Parathyroid adenoma (tissue), 2 donors: Measurements from ENCODE around the gene HLCS.

Experiments used
- H2AFZ ChIP-seq: fragments of 300-600 bp; sonication (generic); one replicate; pipeline ENCODE4 v1.7.0; 2017; ENCODE audit warnings: antibody characterized with exemption, mild to moderate bottlenecking
- H3K27ac ChIP-seq: fragments of 300-600 bp; sonication (generic); one replicate; pipeline ENCODE4 v1.7.0; 2017
- H3K27me3 ChIP-seq: fragments of 300-600 bp; sonication (generic); one replicate; pipeline ENCODE4 v1.7.0; 2017; ENCODE audit warnings: low read length; ENCODE audit not compliant: control insufficient read depth, insufficient read depth
- H3K36me3 ChIP-seq: fragments of 300-600 bp; sonication (generic); one replicate; pipeline ENCODE4 v1.7.0; 2017; ENCODE audit warnings: low read length; ENCODE audit not compliant: control insufficient read depth, insufficient read depth
- H3K4me1 ChIP-seq: fragments of 300-600 bp; sonication (generic); one replicate; pipeline ENCODE4 v1.7.0; 2017; ENCODE audit warnings: control low read depth
- H3K4me2 ChIP-seq: fragments of 300-600 bp; sonication (generic); one replicate; pipeline ENCODE4 v1.7.0; 2017; ENCODE audit warnings: low read length
- H3K4me3 ChIP-seq: fragments of 300-600 bp; sonication (generic); one replicate; pipeline ENCODE4 v1.7.0; 2017; ENCODE audit warnings: low read depth, low read length
- H3K79me2 ChIP-seq: fragments of 300-600 bp; sonication (generic); one replicate; pipeline ENCODE4 v1.7.0; 2017; ENCODE audit warnings: control low read depth
- H3K9ac ChIP-seq: fragments of 300-600 bp; sonication (generic); one replicate; pipeline ENCODE4 v1.7.0; 2017; ENCODE audit warnings: mild to moderate bottlenecking
- H3K9me3 ChIP-seq: fragments of 300-600 bp; sonication (generic); one replicate; pipeline ENCODE4 v1.7.0; 2017; ENCODE audit warnings: low read length; ENCODE audit not compliant: control insufficient read depth
- CTCF ChIP-seq: fragments of 300-600 bp; sonication (generic); IDR thresholded peaks from one replicate; pipeline ENCODE4 v1.7.0; 2017; ENCODE audit warnings: antibody characterized with exemption, mild to moderate bottlenecking
- donor health status: primary hyperparathyroidism.

The HLCS gene

DNA sequence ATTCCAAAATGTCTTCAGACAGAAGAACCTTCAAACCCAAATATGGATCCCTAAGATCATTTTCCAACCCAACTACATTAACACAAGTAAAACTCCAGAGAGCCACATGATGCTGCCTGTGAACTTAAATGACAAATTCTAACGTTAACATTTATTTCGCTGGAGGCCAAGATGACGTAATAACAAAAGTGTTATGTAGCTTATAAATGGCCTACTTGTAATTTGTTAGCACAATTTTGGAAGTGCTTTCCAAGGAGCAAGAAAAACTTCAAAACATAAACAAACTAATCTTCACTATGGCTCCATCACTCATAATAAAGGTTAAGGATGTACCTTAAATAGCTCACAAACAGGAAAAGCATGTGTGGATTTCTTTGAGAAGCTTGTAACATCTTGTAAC lies 126.7 kb downstream of the HLCS start:
- Histone ChIP-seq H2AFZ (no peak overlapping the region), H3K27me3 (no peaks in the 10 kb centered on the region), H3K9ac (no peak overlapping the region), H3K36me3 (no peaks in the 10 kb centered on the region), H3K4me3 (no peak overlapping the region), H3K9me3 (no peaks in the 10 kb centered on the region), H3K4me1 (no peaks in the 10 kb centered on the region), H3K4me2 (no peak overlapping the region), H3K27ac (no peak overlapping the region), H3K79me2 (no peaks in the 10 kb centered on the region)
- TF ChIP-seq CTCF: no peak

- H3K27me3 ChIP-seq: no peaks in the 10 kb centered on the region
- no peak overlapping the region for H3K4me3 ChIP-seq
Measured at GRCh38 chr21:36839123-36839522, 127.3 kb downstream of the HLCS start.

GRCh38 chr21:36835383-36835795 lies 131.1 kb downstream of the HLCS start:
- no peak overlapping the region for H3K9ac ChIP-seq
- no peak overlapping the region for H3K4me2 ChIP-seq
- no peak overlapping the region for H2AFZ ChIP-seq
- H3K4me3 ChIP-seq: no peak overlapping the region
- no peaks in the 10 kb centered on the region for H3K4me1 ChIP-seq
- H3K79me2 ChIP-seq: no peaks in the 10 kb centered on the region
- H3K27me3 ChIP-seq: no peaks in the 10 kb centered on the region
- no peaks in the 10 kb centered on the region for H3K36me3 ChIP-seq
- H3K27ac ChIP-seq: no peak overlapping the region
- TF ChIP-seq CTCF: no peak
- no peaks in the 10 kb centered on the region for H3K9me3 ChIP-seq

More at GRCh38 chr21:36839123-36839522, 127.3 kb downstream of the HLCS start:
- no peaks in the 10 kb centered on the region for H3K4me1 ChIP-seq
- H3K9ac ChIP-seq: no peak overlapping the region
- no peak overlapping the region for H2AFZ ChIP-seq
- TF ChIP-seq CTCF: no peak
- H3K4me2 ChIP-seq: no peak overlapping the region
- no peaks in the 10 kb centered on the region for H3K36me3 ChIP-seq
- H3K9me3 ChIP-seq: no peaks in the 10 kb centered on the region
- no peak overlapping the region for H3K27ac ChIP-seq
- H3K79me2 ChIP-seq: no peaks in the 10 kb centered on the region

- H2AFZ ChIP-seq: no peak overlapping the region
- no peak overlapping the region for H3K27ac ChIP-seq
- TF ChIP-seq CTCF: no peak
Measured at GRCh38 chr21:36834192-36834591, 132.3 kb downstream of the HLCS start.

DNA sequence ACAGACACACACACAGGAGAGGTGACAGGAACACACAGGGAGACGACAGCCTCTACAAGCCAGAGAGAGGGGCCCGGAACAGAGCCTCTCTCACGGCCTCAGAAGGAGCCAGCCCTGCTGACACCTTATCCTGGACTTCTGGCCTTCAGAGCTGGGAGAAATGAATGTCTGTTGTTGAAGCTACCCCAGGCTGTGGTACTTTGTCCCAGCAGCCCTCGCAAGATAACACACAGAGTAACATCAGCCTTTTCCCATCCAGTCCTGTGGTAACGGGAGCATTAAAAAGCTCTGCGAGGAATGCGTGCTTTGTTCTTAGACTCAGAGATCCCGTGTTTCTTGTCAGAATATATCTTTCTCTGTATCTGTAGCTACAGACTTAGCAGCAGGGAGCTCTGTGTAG lies 136.4 kb downstream of the HLCS start:
- no peaks in the 10 kb centered on the region for H3K36me3 ChIP-seq
- H3K4me1 ChIP-seq: no peaks in the 10 kb centered on the region
- H3K27ac ChIP-seq: no peak overlapping the region
- no peaks in the 10 kb centered on the region for H3K79me2 ChIP-seq
- no peak for TF ChIP-seq CTCF
- no peak overlapping the region for H3K4me2 ChIP-seq
- no peak overlapping the region for H2AFZ ChIP-seq
- H3K9me3 ChIP-seq: no peaks in the 10 kb centered on the region
- no peak overlapping the region for H3K9ac ChIP-seq
- no peak overlapping the region for H3K4me3 ChIP-seq
- no peaks in the 10 kb centered on the region for H3K27me3 ChIP-seq

More at GRCh38 chr21:36834192-36834591, 132.3 kb downstream of the HLCS start:
- H3K9ac ChIP-seq: no peak overlapping the region
- H3K79me2 ChIP-seq: no peaks in the 10 kb centered on the region
- H3K27me3 ChIP-seq: no peaks in the 10 kb centered on the region
- no peak overlapping the region for H3K4me3 ChIP-seq
- no peaks in the 10 kb centered on the region for H3K4me1 ChIP-seq
- no peaks in the 10 kb centered on the region for H3K9me3 ChIP-seq
- no peaks in the 10 kb centered on the region for H3K36me3 ChIP-seq
- H3K4me2 ChIP-seq: no peak overlapping the region
